Stimulated activated CD4-positive, alpha-beta T cell treated with anti-CD3 and anti-CD28 coated beads, Interleukin-4, amount 100 ng/mL, for 4 hours (primary cell): ENCODE results near the gene TACSTD2.
A peak's percentile ranks its signal among the peaks of the same experiment; 100 is the strongest.
"Not testable (repeated sequence)": the region's sequence is repeated elsewhere in the genome, so short reads cannot be mapped to it uniquely, and the experiment has no call there.

ENCODE experiments used
- DNase-seq, 2 experiments: peaks; one replicate each; pipeline ENCODE4 v3.0.0-alpha.2; 2020

TACSTD2 gene

DNA sequence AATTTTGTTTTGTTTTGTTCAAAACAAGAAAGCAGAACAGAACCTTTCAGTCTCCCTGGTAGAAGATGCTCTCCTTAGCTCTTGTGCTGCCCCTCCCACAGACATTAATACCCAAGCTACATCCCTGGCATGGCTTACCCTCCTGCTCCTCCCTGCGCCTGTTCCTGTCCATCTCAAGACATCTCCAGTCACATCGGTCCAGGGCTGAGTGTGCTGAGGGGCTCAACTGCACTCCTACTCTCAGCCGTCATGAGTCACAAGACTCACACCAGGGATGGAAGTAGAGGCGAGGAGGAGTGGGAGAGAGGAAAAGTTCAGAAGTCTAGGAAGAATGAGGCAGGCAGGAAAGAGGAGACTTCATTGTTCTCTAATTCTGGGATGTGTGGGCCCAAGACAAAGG lies 9.2 kb upstream of the TACSTD2 start:
- no peak for DNase-seq

DNA sequence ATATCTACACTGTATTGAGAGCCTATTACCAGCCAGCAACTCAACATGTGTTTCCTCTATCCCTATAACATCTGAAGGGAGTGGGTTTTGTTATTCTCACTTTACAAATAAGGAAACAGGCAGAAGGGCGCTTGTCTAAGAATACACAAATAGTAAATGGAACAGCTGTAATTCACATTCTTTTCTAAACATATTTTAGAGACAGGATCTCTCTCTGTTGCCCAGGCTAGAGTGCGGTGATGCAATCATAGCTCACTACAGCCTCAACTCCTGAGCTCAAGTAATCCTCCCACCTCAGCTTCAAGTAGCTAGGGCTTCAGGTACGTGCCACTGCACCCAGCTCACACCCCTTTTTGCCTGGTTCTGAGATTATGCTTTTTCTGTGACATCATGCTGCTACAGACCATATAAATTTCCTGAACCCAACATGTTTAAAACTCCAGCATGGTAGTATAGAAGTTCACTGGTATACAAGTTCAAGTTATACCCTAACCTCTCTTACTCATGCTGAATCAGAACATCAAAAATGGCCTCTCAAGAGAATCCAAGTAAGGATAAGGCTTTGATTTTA lies 8.6 kb upstream of the TACSTD2 start:
- no peak for DNase-seq

DNA sequence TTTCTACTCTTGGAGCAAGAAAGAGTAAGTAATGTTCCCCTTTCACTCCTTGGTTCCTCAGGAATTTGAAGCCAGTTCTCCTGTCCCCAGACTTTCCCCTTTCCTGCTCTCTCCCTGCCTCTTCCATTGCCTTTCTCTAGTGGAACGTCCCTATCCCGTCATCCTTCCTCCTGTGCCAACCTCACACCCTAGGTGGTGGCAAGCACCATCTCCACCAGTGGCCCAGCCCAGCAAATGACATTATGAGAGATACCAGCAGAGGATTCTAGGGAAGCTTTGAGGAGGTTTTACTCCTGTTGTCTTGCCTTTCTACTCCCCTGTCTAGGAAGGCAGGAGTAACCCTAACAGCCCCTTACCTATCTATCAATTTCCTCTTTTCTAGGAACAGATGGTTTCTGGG lies 8.1 kb upstream of the TACSTD2 start:
- DNase-seq, result no peak

DNA sequence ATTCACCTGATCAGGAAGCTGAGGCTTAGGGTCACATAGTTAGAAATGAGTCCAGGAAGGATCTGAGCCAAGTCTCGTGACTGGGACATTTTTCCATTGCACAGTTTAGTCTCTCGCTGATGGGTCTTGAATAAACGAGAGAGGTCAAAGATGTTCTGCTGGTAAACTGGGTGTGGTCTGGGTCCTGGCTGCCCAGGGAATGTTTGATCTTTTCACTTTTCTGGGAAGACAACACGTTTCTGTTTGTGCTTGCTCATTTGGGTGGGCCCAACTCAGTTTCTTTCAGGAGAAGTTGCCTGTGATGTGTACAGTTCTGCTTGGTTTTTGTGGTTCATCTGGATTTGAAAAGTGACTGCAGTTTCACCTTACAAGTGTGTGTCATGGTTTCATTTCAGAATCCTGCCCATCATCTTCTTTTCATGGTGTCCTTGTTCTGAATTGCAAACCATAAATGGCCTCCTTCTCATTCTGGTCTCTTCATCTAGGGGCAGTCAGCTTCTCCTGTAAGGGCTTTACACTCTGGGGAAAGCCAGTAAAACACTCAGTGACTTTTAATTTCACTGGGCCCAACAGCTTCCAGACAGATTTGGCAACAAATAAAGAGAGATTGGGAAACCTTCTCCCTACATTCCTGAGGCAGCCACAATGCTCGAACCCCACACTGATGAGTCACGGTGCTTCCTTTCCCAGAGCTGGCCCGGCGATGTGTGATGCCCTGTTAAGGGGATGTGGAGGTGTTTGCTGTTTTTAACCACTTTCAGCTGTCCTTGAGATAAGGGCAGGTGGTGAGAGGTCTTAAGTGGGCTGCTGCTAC lies 7.2 kb upstream of the TACSTD2 start:
- no peak for DNase-seq

DNA sequence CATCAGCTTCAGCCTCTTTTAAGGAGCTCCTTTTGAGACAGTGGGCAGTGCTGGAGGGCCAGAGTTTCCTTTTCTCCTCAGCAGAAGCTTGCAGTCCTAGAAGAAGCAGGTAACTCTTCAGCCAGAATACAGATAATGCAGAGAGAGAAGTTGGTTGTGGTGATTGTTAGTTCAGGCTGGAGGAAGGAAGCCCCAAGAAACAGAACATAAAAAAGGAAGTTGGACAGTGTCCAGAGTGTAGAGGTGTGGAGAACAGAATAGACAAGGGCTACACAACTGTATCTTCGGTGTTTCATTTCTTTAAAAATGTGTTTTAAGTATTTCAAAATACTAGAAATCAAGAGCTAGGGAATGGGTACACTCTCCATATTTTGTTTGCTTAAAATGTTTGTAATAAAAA lies 6.4 kb upstream of the TACSTD2 start:
- DNase-seq, result no peak

DNA sequence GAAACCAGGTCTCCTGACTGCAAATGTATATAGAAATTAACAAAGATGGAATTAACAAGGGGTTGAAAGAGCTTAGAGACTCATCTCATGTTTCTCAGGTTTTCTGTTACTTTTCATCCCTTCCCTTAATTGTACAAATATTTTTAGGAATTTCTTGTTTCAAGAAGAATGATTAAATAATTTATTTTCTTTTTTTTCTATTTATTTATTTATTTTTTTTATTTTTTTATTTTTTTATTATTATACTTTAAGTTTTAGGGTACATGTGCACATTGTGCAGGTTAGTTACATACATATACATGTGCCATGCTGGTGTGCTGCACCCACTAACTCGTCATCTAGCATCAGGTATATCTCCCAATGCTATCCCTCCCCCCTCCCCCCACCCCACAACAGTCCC lies 5.1 kb upstream of the TACSTD2 start:
- not testable (repeated sequence) for DNase-seq

DNA sequence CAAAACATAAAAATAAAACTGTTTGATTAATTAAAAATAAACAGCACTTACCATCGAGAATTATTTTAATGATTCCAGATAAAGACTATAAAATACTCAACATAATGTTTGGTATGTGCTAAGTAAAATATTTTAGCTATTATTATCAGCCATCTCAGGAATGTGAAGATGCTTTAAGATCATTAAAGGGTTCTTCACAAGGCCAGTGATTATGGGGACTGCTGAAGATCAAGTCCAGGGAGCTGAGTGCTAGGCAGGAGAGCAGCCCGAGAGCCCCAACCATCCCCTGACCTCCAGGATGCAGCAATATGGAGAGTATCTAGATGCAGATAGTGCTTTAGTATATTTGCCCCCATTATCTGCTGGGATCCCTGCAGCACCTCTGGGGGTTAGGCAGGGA lies 4.6 kb upstream of the TACSTD2 start:
- no peak for DNase-seq

DNA sequence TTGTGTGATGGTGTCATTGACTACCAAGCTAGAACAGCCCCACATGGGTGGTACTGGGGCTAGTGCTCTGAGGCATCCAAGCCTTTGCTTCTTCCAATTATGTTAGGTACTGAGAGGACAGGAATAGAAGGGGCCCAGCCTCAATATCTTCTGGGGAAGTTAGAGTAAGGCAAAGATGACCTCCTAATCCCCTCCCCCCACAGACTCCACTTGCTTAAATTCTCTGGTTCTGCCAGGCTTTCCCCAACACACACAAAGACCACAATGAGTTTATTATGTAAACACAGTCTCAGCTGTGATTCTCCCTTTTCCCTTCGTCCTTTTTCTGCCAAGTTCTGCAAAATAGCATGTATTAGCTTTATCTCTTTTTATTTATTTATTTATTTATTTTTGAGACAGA lies 3.1 kb upstream of the TACSTD2 start:
- no peak for DNase-seq

DNA sequence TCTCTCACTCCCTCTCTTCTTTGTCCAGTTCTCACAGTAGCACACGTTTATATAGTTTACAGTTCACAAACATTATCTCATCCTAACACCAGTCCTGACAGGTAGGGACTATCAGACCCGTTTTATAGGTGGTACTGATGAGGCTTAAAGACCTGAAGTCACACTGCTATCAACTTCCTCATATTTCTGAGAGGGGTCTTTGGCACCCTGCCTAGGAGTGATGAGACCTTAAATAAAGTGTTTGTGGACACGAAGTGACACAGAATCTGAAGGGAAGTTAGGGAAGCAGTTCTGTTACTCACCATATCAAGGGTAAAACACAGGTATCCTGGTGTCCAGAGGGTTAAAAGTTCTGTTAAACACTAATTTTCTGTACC lies 590 bp upstream of the TACSTD2 start:
- DNase-seq, result no peak

DNA sequence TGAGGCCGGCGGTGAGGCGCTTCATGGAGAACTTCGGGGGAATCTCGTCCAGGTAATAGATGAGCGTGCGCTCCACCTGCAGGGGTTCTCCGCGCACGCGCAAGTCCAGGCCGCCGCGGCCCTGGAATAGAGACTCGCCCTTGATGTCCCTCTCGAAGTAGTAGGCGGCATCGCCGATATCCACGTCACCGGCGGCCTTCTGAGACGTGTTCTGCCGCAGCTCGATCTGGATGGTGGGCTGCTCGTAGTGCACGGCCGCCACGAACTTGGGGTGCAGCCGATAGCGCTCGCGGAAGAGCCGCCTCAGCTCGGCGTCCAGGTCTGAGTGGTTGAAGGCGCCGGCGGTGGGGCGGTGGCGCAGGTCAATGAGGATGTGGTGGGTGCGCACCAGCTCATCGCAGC lies 726 bp downstream of the TACSTD2 start:
- peak in 1 of 2 experiments; percentile 7 for DNase-seq

DNA sequence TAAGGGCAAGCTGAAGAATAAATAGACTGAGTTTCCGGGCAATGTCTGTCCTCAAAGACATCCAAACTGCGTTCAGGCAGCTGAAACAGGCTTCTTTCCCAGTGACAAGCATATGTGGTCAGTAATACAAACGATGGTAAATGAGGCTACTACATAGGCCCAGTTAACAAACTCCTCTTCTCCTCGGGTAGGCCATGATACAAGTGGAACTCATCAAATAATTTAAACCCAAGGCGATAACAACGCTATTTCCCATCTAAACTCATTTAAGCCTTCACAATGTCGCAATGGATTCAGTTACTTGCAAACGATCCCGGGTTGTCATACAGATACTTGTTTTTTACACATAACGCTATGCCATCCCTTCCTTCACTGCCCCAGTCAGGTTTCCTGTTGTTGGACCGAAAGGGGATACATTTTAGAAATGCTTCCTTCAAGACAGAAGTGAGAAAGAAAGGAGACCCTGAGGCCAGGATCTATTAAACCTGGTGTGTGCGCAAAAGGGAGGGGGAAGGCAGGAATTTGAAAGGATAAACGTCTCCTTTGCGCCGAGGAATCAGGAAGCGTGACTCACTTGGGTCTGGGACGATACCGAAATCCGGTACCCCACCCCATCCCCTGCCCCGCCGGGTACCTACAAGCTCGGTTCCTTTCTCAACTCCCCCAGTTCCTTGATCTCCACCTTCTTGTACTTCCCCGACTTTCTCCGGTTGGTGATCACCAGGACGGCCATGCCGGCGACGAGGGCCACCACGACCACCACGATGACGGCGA lies 1.3 kb downstream of the TACSTD2 start:
- DNase-seq, result no peak

DNA sequence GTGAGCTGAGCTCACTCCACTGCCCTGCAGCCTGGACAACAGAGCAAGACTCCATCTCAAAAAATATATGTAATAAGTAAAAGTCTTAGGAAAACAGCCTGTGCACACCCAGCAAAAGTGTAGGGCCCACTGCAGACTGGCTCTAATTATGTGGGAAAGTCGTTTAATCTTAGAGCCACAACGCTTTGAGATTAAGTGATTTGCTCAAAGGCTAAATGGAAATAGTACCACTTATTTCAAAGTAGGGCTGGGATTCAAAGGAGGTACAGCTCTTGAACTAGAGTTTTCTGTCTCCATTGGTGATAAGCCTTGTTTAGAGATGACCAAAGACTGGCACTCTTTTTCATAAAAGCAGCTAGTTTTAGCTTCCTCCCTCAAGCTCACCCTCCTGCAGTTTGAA lies 2.2 kb downstream of the TACSTD2 start:
- DNase-seq, result no peak

DNA sequence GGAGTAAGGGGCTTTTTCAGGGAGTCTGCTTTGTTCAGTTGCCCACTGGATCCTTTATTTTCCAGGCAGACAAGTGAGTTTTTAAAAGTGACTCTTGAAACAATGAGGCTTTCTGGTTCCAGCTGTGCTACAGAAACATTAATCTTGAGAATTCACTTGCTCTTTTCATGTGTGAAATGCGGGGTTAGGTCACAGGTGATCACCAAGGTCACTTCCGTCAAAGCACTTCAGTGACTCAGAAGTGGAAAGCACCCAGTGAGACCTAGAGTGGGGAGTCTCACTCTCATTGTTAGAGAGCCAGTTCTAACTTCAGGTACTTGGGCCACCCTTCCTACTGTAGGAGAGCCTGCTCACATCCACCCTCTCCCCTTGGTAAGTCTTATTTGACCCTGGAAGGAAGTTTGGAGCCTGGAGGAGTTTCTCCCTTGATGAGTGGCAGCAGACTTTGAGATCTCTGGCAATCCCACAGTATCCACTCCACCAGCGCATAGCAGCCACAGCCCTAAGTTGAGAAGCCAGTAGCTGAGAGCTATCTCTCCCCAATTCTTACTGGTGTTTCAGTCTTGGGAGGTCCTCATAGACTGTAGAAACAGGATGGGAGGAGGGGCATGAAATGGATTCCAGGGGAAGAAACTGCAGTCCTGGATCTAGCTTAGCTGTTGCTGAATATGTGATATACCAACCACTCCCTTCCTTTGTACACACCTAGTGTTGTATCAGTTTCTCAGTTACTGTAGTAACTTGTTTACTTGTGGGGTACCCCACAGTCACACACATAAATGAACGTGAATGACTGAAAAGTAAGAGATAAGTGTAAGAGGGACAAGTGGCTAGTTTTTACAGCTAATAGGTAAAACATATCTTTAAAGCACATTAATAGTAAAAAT lies 3.1 kb downstream of the TACSTD2 start:
- DNase-seq, result peak in 1 of 2 experiments; percentile 48

DNA sequence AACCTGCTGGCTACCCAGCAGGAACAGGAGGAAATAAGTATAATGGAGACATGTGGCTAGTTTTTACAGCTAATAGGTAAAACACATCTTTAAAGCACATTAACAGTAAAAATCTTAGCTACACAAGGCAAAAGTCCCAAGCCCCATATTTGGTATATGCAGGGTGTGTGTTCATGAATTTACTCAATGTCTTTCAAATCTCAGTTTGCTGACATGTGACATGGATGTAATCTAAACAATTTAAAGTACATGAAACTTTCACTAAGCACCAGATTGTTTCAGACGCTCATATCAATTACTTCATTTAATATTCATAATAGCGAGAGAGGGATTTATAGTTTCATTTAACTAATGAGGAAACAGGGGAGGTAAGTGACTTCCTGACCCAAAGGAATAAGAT lies 3.9 kb downstream of the TACSTD2 start:
- DNase-seq, result no peak

DNA sequence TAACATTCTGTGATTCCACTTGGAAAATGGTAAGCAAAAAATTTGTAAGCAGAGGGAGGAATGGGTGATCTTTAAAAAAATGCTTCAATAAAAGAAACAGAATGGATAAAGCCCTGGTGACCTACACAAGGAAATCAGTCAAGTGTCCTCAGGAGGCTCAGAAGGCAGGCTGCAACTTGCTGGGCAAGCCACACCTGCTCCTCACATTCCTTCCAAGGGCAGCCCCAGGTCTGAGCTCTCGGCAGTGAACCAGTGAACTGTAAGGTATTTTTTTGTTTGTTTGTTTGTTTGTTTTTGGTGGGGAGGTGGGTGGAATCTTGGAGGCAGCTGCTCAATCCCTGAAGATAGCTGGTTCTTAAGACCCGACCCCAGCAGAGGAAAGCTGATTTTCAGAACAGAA lies 4.4 kb downstream of the TACSTD2 start:
- no peak for DNase-seq

DNA sequence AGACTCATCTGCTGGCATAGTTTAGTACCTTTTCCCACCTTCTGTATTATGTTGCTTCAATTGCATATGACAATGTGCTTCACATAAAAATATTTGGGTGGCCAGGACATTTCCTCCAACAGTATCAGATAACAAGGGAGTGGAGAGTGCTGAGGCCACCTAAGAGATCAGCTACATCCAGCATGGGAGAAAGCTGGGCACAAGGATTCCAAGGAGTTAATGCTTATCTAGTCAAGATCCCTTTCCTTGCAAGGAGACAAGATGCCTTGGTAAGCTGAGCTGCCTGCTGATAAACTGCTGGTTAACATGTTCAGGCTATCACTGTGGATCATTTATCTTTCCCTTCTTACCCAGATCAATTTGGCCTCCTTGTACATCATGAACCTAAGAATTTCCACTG lies 5.4 kb downstream of the TACSTD2 start:
- DNase-seq, result no peak

DNA sequence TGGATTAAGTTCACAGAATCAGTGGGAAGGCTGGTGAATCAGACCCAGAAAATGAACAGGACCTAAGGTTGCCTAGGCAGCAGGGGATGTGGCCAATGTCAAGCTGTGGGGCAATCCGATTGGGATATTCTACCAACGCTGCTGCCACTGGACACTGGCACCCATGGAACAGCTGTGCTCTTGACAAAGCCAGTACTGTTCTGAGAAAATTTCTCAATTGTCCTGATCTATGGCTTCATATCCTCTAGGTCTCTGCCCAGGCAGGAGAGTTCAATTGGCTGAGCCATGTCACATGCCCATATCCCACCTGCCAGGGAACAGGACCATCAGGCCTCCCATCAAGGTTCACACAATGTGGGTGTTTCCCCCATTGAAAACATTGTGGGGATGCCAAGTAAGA lies 6.2 kb downstream of the TACSTD2 start:
- DNase-seq, result no peak

DNA sequence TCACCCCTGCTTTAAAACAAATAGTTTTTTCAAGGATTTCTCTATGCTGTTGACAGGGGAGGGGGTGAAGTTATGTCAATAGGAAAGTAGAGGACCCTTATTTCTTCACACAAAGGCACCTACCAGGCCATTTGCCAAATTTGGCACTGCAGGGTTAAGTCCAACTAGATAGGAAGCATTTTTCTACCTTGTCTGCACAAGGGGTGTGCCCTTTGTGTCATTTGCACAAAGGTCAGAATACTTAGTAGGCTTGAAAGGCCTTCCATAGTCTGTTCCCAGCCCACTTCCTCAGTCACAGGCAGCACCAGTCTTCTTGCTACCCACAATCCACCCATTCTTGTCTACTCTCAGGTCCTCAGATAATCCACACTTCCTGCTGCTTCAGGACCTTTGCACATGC lies 7.0 kb downstream of the TACSTD2 start:
- no peak for DNase-seq

DNA sequence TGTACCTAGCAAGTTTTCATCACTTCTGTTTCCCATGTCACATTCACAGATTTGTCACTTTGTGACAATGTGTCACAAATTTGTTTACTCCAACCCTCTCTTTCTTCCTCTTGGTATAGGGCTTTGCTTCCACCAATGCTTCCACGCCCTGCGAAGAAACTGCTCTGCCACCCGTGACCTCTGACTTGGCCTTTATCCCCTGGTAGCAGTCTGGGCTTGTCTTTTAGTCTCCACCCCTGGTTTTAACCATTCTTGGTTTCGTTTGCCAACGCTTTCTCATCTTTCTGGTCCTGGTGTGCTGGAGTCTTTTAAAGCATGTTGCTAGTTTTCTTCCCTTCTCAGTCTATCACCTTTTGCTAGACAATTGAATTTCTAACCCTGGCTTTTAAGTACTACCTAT lies 8.1 kb downstream of the TACSTD2 start:
- no peak for DNase-seq

DNA sequence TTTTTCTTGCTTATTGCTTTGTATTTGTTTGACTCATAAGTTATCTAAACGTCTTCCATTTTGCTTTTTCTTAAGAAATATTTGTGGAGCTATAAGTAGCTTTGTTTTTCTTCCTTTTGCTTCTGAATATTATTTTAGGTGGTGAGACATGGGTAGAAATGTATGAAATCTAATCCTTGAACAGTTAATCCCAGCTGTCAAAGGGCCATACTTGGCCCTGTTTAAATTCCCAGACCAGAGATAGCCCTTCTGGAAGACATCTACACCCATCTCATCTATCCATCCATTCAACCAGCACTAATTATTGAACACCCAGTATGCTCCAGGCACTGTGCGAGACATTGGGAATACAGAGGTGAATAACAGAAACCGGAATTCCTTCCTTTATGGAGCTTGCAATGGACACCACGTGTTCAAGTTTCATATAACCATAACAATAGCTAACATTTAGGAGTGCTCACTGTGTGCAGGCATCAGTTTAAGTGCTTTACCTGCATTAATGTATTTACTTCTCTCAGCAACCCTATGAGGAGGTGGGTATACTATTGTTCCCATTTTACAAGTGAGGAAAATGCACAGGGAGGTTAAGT lies 8.7 kb downstream of the TACSTD2 start:
- no peak for DNase-seq

DNA sequence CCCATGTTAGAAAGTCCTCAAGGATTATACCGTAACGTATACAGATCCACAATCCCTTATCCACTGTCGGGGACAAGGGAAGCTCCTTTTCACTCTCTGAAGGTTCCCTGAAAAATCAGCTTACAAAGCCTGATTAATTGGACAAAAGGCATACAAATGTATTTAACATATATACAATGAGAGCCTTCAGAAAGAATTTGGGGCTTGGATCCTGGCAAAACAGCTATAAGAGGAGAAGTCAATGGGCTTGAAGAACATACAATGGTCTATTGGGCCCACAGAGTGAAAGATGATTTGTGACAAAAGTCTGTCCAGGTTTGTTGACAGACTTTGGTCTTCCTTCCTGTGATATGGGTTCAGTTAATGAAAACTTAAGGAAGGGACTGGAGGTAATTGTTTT lies 10.7 kb downstream of the TACSTD2 start:
- DNase-seq, result no peak

DNA sequence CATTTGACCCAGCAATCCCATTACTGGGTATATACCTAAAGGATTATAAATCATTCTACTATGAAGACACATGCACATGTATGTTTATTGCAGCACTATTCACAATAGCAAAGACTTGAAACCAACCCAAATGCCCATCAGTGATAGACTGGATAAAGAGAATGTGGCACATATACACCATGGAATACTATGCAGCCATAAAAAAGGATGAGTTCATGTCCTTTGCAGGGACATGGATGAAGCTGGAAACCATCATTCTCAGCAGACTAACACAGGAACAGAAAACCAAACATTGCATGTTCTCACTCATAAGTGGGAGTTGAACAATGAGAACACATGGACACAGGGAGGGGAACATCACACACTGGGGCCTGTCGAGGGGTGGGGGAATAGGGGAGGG lies 13.3 kb downstream of the TACSTD2 start:
- not testable (repeated sequence) for DNase-seq

DNA sequence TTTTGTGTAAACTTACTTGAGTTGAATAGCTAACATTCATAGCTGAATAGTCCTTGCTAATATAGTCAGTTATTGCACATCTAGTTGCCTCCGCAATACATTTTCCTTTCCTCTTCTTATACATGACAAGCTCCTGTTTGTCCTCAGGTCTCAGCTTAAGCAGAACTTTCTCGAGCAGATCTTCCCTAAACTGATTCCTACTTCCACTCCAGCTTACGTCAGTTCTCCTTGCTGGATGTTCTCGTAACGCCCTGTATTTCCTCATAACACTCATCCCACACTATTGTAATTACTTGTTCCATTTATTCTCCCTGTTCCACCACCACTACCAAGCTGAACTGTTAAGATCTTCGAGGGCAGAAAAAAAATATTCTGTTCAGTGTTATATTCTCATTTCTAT lies 15.4 kb downstream of the TACSTD2 start:
- DNase-seq, result no peak
